ENCODE results near the gene MACROD2.

Gene MACROD2

DNA sequence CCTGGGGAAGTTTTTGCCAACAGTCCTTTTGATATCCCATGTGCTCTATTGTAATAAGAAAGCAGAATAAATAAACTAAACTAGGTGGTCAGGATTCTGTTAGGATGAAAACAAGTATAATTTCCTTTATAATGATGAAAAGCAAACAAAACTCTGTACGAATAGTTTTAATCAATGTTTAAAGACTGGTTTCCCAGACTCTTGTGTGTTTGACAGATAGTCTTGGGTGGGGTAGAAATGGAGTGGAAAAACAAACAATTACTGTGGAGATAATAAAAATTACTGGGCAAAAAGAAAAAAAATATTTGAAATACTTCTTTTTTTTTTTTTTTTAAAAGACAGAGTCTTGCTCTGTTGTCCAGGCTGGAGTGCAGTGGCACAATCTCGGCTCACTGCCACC lies 494.2 kb downstream of the MACROD2 start:
- Histone ChIP-seq H3K79me2 (ENCODE audit: insufficient read depth, low read length) (no peaks in the 10 kb centered on the region), H2AFZ (ENCODE audit: low read depth, low read length, severe bottlenecking) (no peak overlapping the region), H3K27me3 (ENCODE audit: low read length) (no peaks in the 10 kb centered on the region), H3K36me3 (ENCODE audit: low read length) (no peaks in the 10 kb centered on the region), H3K9me2 (replicated peaks; ENCODE audit: insufficient read depth, low read length) (no peaks in the 10 kb centered on the region), H3K9me3 (ENCODE audit: insufficient read depth, low read length) (no peaks in the 10 kb centered on the region), H4K20me1 (ENCODE audit: low read depth, low read length) (no peaks in the 10 kb centered on the region), H3K27ac (ENCODE audit: low read depth, low read length) (no peak overlapping the region), H3K4me2 (ENCODE audit: low read depth, low read length, poor library complexity, severe bottlenecking) (no peak overlapping the region), H3K4me3 (ENCODE audit: insufficient read depth, low read length, poor library complexity, severe bottlenecking) (no peak overlapping the region), H3F3A (ENCODE audit: insufficient read depth) (no peaks in the 10 kb centered on the region), H3K9ac (ENCODE audit: low read length) (no peak overlapping the region)
- TF ChIP-seq, protein P1, sequence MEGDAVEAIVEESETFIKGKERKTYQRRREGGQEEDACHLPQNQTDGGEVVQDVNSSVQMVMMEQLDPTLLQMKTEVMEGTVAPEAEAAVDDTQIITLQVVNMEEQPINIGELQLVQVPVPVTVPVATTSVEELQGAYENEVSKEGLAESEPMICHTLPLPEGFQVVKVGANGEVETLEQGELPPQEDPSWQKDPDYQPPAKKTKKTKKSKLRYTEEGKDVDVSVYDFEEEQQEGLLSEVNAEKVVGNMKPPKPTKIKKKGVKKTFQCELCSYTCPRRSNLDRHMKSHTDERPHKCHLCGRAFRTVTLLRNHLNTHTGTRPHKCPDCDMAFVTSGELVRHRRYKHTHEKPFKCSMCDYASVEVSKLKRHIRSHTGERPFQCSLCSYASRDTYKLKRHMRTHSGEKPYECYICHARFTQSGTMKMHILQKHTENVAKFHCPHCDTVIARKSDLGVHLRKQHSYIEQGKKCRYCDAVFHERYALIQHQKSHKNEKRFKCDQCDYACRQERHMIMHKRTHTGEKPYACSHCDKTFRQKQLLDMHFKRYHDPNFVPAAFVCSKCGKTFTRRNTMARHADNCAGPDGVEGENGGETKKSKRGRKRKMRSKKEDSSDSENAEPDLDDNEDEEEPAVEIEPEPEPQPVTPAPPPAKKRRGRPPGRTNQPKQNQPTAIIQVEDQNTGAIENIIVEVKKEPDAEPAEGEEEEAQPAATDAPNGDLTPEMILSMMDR (IDR thresholded peaks at IDR 0.05; ENCODE audit: insufficient read depth, low read length, poor library complexity, severe bottlenecking): no peak
- TF ChIP-seq EZH2phosphoT487 (conservative IDR thresholded peaks at IDR 0.05; ENCODE audit: low read length): no peak

DNA sequence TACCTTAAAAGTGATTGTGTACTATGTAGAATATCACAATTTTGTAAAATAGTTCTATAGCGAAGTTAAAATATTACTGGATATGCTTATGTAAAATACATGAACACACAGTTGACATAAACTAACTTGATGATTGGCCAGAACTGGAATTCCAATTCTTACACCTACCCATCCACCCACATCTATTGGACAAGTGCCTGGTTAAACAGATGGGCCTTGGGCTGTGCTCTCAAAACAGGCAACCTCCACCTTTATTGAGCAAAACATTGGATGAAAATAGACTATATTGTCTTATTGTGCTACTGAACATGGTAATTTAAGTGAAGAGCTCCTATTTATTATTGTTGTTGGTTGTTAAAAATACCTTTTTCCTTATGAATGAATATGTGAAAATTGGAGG lies 496.1 kb downstream of the MACROD2 start:
- H3K4me2 ChIP-seq (ENCODE audit: low read depth, low read length, poor library complexity, severe bottlenecking): no peak overlapping the region
- no peaks in the 10 kb centered on the region for H3K27me3 ChIP-seq (ENCODE audit: low read length)
- no peak overlapping the region for H3K27ac ChIP-seq (ENCODE audit: low read depth, low read length)
- H4K20me1 ChIP-seq (ENCODE audit: low read depth, low read length): no peaks in the 10 kb centered on the region
- H3F3A ChIP-seq (ENCODE audit: insufficient read depth): no peaks in the 10 kb centered on the region
- H3K4me3 ChIP-seq (ENCODE audit: insufficient read depth, low read length, poor library complexity, severe bottlenecking): no peak overlapping the region
- H3K79me2 ChIP-seq (ENCODE audit: insufficient read depth, low read length): no peaks in the 10 kb centered on the region
- H3K36me3 ChIP-seq (ENCODE audit: low read length): no peaks in the 10 kb centered on the region
- no peak overlapping the region for H2AFZ ChIP-seq (ENCODE audit: low read depth, low read length, severe bottlenecking)
- no peaks in the 10 kb centered on the region for H3K9me2 ChIP-seq (replicated peaks; ENCODE audit: insufficient read depth, low read length)
- no peak overlapping the region for H3K9ac ChIP-seq (ENCODE audit: low read length)
- TF ChIP-seq EZH2phosphoT487 (conservative IDR thresholded peaks at IDR 0.05; ENCODE audit: low read length): no peak
- TF ChIP-seq, protein P1 (IDR thresholded peaks at IDR 0.05; ENCODE audit: insufficient read depth, low read length, poor library complexity, severe bottlenecking): no peak
- H3K9me3 ChIP-seq (ENCODE audit: insufficient read depth, low read length): no peaks in the 10 kb centered on the region

DNA sequence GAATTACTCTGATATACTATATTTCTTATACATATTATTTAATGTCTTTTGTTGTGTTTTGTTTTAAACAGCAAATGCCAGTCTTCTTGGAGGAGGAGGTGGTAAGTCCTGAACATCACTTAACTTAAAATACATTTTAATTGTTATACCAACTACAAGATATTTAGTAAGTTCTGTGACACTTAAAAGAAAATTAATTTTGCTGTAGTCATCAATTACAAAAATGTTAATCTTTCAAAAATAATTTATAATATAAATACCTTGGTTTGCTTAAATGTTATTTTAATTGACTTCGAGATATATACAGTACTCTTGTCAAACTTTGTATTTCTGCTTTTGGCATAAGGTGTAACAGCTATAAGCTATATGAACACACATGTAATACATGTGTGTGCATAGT lies 498.1 kb downstream of the MACROD2 start:
- H3K9me3 ChIP-seq (ENCODE audit: insufficient read depth, low read length): no peaks in the 10 kb centered on the region
- H2AFZ ChIP-seq (ENCODE audit: low read depth, low read length, severe bottlenecking): no peak overlapping the region
- H3K9me2 ChIP-seq (replicated peaks; ENCODE audit: insufficient read depth, low read length): no peaks in the 10 kb centered on the region
- H3K4me3 ChIP-seq (ENCODE audit: insufficient read depth, low read length, poor library complexity, severe bottlenecking): no peak overlapping the region
- H3F3A ChIP-seq (ENCODE audit: insufficient read depth): no peaks in the 10 kb centered on the region
- H3K4me2 ChIP-seq (ENCODE audit: low read depth, low read length, poor library complexity, severe bottlenecking): no peak overlapping the region
- no peaks in the 10 kb centered on the region for H4K20me1 ChIP-seq (ENCODE audit: low read depth, low read length)
- no peaks in the 10 kb centered on the region for H3K79me2 ChIP-seq (ENCODE audit: insufficient read depth, low read length)
- H3K36me3 ChIP-seq (ENCODE audit: low read length): no peaks in the 10 kb centered on the region
- no peak overlapping the region for H3K9ac ChIP-seq (ENCODE audit: low read length)
- TF ChIP-seq, protein P1 (IDR thresholded peaks at IDR 0.05; ENCODE audit: insufficient read depth, low read length, poor library complexity, severe bottlenecking): no peak
- H3K27me3 ChIP-seq (ENCODE audit: low read length): no peaks in the 10 kb centered on the region
- H3K27ac ChIP-seq (ENCODE audit: low read depth, low read length): no peak overlapping the region

DNA sequence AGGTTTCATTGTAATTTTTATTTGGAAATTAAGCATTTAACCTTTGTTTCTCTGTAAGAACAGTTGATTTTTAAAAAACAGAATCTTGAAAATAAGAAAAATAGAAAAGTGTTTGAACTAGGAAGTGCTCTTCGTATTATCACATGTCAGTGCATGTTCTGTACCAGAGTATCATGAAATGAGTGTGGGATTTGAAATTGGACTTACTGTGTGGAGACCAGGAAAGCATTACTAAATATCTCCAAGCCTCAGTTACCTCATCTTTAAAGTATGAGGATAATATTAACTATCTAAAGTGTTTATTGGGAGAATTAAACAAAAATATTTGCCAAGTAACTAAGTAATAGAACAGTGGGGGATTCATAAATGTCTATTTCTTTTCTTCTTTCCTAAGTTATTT lies 499.0 kb downstream of the MACROD2 start:
- no peak overlapping the region for H3K4me2 ChIP-seq (ENCODE audit: low read depth, low read length, poor library complexity, severe bottlenecking)
- H3K27ac ChIP-seq (ENCODE audit: low read depth, low read length): no peak overlapping the region
- H3K9ac ChIP-seq (ENCODE audit: low read length): no peak overlapping the region
- no peaks in the 10 kb centered on the region for H3K9me3 ChIP-seq (ENCODE audit: insufficient read depth, low read length)
- no peaks in the 10 kb centered on the region for H3K27me3 ChIP-seq (ENCODE audit: low read length)
- no peak for TF ChIP-seq EZH2phosphoT487 (conservative IDR thresholded peaks at IDR 0.05; ENCODE audit: low read length)
- TF ChIP-seq, protein P1 (IDR thresholded peaks at IDR 0.05; ENCODE audit: insufficient read depth, low read length, poor library complexity, severe bottlenecking): no peak
- no peaks in the 10 kb centered on the region for H3K9me2 ChIP-seq (replicated peaks; ENCODE audit: insufficient read depth, low read length)
- H3F3A ChIP-seq (ENCODE audit: insufficient read depth): no peaks in the 10 kb centered on the region
- no peak overlapping the region for H3K4me3 ChIP-seq (ENCODE audit: insufficient read depth, low read length, poor library complexity, severe bottlenecking)
- no peaks in the 10 kb centered on the region for H3K36me3 ChIP-seq (ENCODE audit: low read length)
- no peaks in the 10 kb centered on the region for H3K79me2 ChIP-seq (ENCODE audit: insufficient read depth, low read length)
- H2AFZ ChIP-seq (ENCODE audit: low read depth, low read length, severe bottlenecking): no peak overlapping the region
- H4K20me1 ChIP-seq (ENCODE audit: low read depth, low read length): no peaks in the 10 kb centered on the region
